ENCODE results near the gene KRT76.

Gene KRT76

DNA sequence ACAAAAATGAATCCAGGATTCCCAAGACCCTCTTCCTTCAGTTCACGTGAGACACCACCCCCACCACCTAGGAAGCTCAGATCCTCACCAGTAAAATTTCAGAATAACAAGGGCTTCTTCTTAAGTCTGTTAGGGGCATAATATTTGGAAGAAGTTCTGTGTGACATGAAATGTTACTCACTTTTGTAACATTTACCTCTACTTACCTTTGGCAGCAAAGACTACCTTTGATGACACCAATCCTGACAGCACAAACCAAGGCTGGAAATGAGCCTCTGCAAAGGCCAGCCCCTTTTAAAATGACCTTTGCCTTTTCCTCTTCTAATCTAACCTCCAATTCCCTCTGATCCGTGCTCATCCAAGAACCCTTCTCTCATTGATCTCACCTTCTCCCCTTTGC, 54.5 kb downstream of the KRT76 start:
- DNase-seq, result no peak

- no peak for DNase-seq
These were observed 55.2 kb downstream of the KRT76 start for GRCh38 chr12:52721838-52722470.

- DNase-seq, result no peak
These were observed 56.7 kb downstream of the KRT76 start for GRCh38 chr12:52720365-52720886.

Data from stimulated activated CD4-positive, alpha-beta T cell treated with anti-CD3 and anti-CD28 coated beads, Interleukin-1b, Interleukin-23, amount 100 ng/mL, for 48 hours (primary cell).